NCI-H748 (cell line): ENCODE data around the gene LMOD1.
A peak's percentile ranks its signal among the peaks of the same experiment; 100 is the strongest.
"Not testable (repeated sequence)": the region's sequence is repeated elsewhere in the genome, so short reads cannot be mapped to it uniquely, and the experiment has no call there.

Experiments used
- DNase-seq: peaks from one replicate; lab custom pipeline; 2025; ENCODE audit not compliant: unreplicated experiment; lab: John Stamatoyannopoulos, UW

LMOD1 gene

GRCh38 chr1:201917362-201918033 lies 28.9 kb downstream of the LMOD1 start:
- no peak for DNase-seq

GRCh38 chr1:201916649-201917249 lies 29.6 kb downstream of the LMOD1 start:
- DNase-seq = peak; percentile 60

- DNase-seq = no peak
Observed at GRCh38 chr1:201914456-201915235, 31.7 kb downstream of the LMOD1 start.

GRCh38 chr1:201912832-201913231 lies 33.5 kb downstream of the LMOD1 start:
- DNase-seq = no peak

GRCh38 chr1:201911826-201912571 lies 34.3 kb downstream of the LMOD1 start:
- no peak for DNase-seq

GRCh38 chr1:201907621-201908020 lies 38.7 kb downstream of the LMOD1 start:
- no peak for DNase-seq

GRCh38 chr1:201906336-201906735 lies 40.0 kb downstream of the LMOD1 start:
- no peak for DNase-seq

- DNase-seq = no peak
Observed at GRCh38 chr1:201905234-201905890, 41.0 kb downstream of the LMOD1 start.

- DNase-seq = no peak
Observed at GRCh38 chr1:201904579-201904978, 41.8 kb downstream of the LMOD1 start.

GRCh38 chr1:201903135-201903534 lies 43.2 kb downstream of the LMOD1 start:
- no peak for DNase-seq

GRCh38 chr1:201902198-201902597 lies 44.1 kb downstream of the LMOD1 start:
- DNase-seq = no peak

GRCh38 chr1:201901036-201901435 lies 45.3 kb downstream of the LMOD1 start:
- not testable (repeated sequence) for DNase-seq

GRCh38 chr1:201900476-201900875 lies 45.9 kb downstream of the LMOD1 start:
- DNase-seq = no peak

GRCh38 chr1:201899683-201900429 lies 46.5 kb downstream of the LMOD1 start:
- no peak for DNase-seq

- no peak for DNase-seq
Observed at GRCh38 chr1:201898992-201899391, 47.4 kb downstream of the LMOD1 start.

- no peak for DNase-seq
Observed at GRCh38 chr1:201898240-201898894, 48.0 kb downstream of the LMOD1 start.

- DNase-seq = no peak
Observed at GRCh38 chr1:201896951-201897391, 49.4 kb downstream of the LMOD1 start.

GRCh38 chr1:201895913-201896807 lies 50.2 kb downstream of the LMOD1 start:
- DNase-seq = peak; percentile 80
